ENCODE results near the gene CAD. TPM values are rescaled to one million over a fixed set of nuclear protein-coding genes. Genes with fewer than 3 reads are reported as not detected.

The CAD gene
- total RNA-seq, 1 experiment from 2014 or later = 130 TPM

GRCh38 chr2:27233341-27233740 is 16.2 kb downstream of the CAD start:
- no peak for TF ChIP-seq CTCF (conservative IDR thresholded peaks at IDR 0.05)
- Histone ChIP-seq H3K9me3 (ENCODE audit: control insufficient read depth, low read depth, low read length) (no peaks in the 10 kb centered on the region), H2BK120ac (ENCODE audit: low read depth, low read length, poor library complexity, severe bottlenecking) (no peak overlapping the region), H2BK5ac (ENCODE audit: insufficient read length, low read length) (no peak overlapping the region), H3K79me2 (ENCODE audit: insufficient read depth, low read length) (no peaks in the 10 kb centered on the region), H3K27me3 (ENCODE audit: insufficient read depth, low read length) (no peaks in the 10 kb centered on the region), H3K9ac (ENCODE audit: extremely low read depth, insufficient read length, low read length) (no peak overlapping the region), H4K20me1 (ENCODE audit: control insufficient read depth, insufficient read depth, insufficient read length) (peaks cover 2% of the 10 kb centered on the region), H3K4me2 (ENCODE audit: insufficient read depth, insufficient read length, low read length) (no peak overlapping the region), H4K5ac (ENCODE audit: insufficient read length, low read depth, low read length) (no peak overlapping the region), H2AFZ (ENCODE audit: low read length) (no peak overlapping the region), H4K8ac (replicated peaks; ENCODE audit: insufficient read length, low read depth, low read length) (no peak overlapping the region), H3K23me2 (ENCODE audit: insufficient read length, low read depth, low read length, poor library complexity, severe bottlenecking) (no peaks in the 10 kb centered on the region), H3K23ac (ENCODE audit: insufficient read length, low read depth, low read length) (no peak overlapping the region), H3K14ac (ENCODE audit: insufficient read depth, low read length) (no peak overlapping the region), H2AK5ac (ENCODE audit: insufficient read length, low read length) (no peak overlapping the region), H3K18ac (ENCODE audit: insufficient read length, low read depth, low read length) (no peak overlapping the region), H3K56ac (ENCODE audit: insufficient read length, low read depth, low read length) (no peak overlapping the region), H3K4ac (ENCODE audit: low read depth, low read length) (no peak overlapping the region), H3T11ph (ENCODE audit: low read length) (no peak overlapping the region), H4K91ac (ENCODE audit: insufficient read length, low read depth, low read length) (no peak overlapping the region), H3K4me1 (ENCODE audit: insufficient read depth, low read length) (no peaks in the 10 kb centered on the region), H2BK20ac (ENCODE audit: low read depth, low read length, poor library complexity, severe bottlenecking) (no peak overlapping the region), H2BK12ac (ENCODE audit: insufficient read length, low read depth, low read length) (no peak overlapping the region), H2BK15ac (ENCODE audit: low read depth, low read length) (no peak overlapping the region), H3K79me1 (ENCODE audit: insufficient read depth, low read depth, low read length, poor library complexity, severe bottlenecking) (no peaks in the 10 kb centered on the region), H3K27ac (ENCODE audit: insufficient read length, low read depth, low read length) (no peak overlapping the region)
- Mint-ChIP-seq H3K4me3 (peak overlapping the region in 1 of 2 experiments; percentile 23; a peak in 1 of 5 replicates), H3K27ac (no peak overlapping the region), H3K9me3 (no peaks in the 10 kb centered on the region), H3K27me3 (ENCODE audit: low read depth) (no peaks in the 10 kb centered on the region), H3K4me1 (no peaks in the 10 kb centered on the region), H3K36me3 (ENCODE audit: insufficient read depth in 1 of 3, low read depth in 3 of 3) (peaks cover 67 to 95% (median 89%) of the 10 kb centered on the region in 3 experiments)
- DNase-seq = no peak
- WGBS (ENCODE audit: extremely low coverage, insufficient read length, low lambda C conversion rate) = no CpG with 5 or more reads among the region's 14 CpGs

All from H9 (cell line).